Kidney (tissue), 14 donors: ENCODE results near the gene LPAR2. TPM values are rescaled to one million over a fixed set of nuclear protein-coding genes. Genes with fewer than 3 reads are reported as not detected.

Experiments
- DNase-seq, 5 donors: peaks; one replicate each; pipeline ENCODE4 v3.0.0-alpha.2; 2013 to 2020
- FAIRE-seq: peaks from 2 replicates; lab custom pipeline; 2012; peaks lifted over from hg19 to GRCh38; lab: Jason Lieb, UNC
- H3K27ac ChIP-seq, 2 donors: one replicate each; pipeline ENCODE4 v1.7.0; 2013; ENCODE audit warnings: low read depth in 2 of 2, low read length in 2 of 2, inconsistent platforms in 1 of 2
- H3K27me3 ChIP-seq: one replicate; pipeline ENCODE4 v1.7.1; 2013; ENCODE audit warnings: low read length, inconsistent platforms; ENCODE audit not compliant: control insufficient read depth, insufficient read depth
- H3K36me3 ChIP-seq, 3 donors: one replicate each; pipeline versions ENCODE4 v1.7.0 to v1.7.1; 2013; ENCODE audit warnings: low read length in 3 of 3, control low read depth in 1 of 3, inconsistent platforms in 1 of 3; ENCODE audit not compliant: insufficient read depth in 3 of 3, control insufficient read depth in 2 of 3
- H3K4me1 ChIP-seq, 3 donors: one replicate each; pipeline versions ENCODE4 v1.7.0 to v1.7.1; 2013; ENCODE audit warnings: low read length in 3 of 3, inconsistent platforms in 1 of 3, low read depth in 1 of 3; ENCODE audit not compliant: control insufficient read depth in 2 of 3, insufficient read depth in 2 of 3
- H3K4me3 ChIP-seq, 3 donors: one replicate each; pipeline versions ENCODE4 v1.7.0 to v1.8.1; 2013; ENCODE audit warnings: low read length in 3 of 3, control low read depth in 1 of 3, inconsistent platforms in 1 of 3
- H3K9ac ChIP-seq, 3 donors: one replicate each; pipeline versions ENCODE4 v1.7.0 to v1.7.1; 2013; ENCODE audit warnings: low read length in 3 of 3, control low read depth in 1 of 3, inconsistent platforms in 1 of 3
- H3K9me3 ChIP-seq, 3 donors: one replicate each; pipeline versions ENCODE4 v1.7.0 to v1.7.1; 2013; ENCODE audit warnings: low read length in 3 of 3, control low read depth in 1 of 3, inconsistent platforms in 1 of 3; ENCODE audit not compliant: control insufficient read depth in 2 of 3, insufficient read depth in 1 of 3
- intact Hi-C: fragments of 100-400 bp; cut with DNase I; formaldehyde crosslinking; loops from one replicate; pipeline ENCODE4 v1.11.1; 2022
- polyA plus RNA-seq: library from polyadenylated mRNA; stranded (reverse); fragments of 350-450 nt; fragmentation: Illumina TruSeq; extraction: RNeasy Lipid Tissue Mini Kit (QIAGEN cat#74804); gene quantifications from one replicate; pipeline ENCODE4 v1.2.3, GENCODE V29; 2014; ENCODE audit warnings: low read depth, low replicate concordance; ENCODE audit not compliant: insufficient read depth
- total RNA-seq: library from RNA; stranded (reverse); fragmentation: NEBNext Ultra II Directional; extraction: Animal tissue kit (Norgen Biotek cat#: 25700); gene quantifications from one replicate; pipeline ENCODE4 v1.2.1, GENCODE V29; 2021
- TF ChIP-seq, protein P1 (sequence below): IDR thresholded peaks from 3 replicates; pipeline ENCODE4 v1.5.1; 2012; ENCODE audit warnings: mild to moderate bottlenecking, moderate library complexity, borderline replicate concordance; ENCODE audit not compliant: insufficient read depth; ENCODE audit errors: extremely low read depth
- donor health status: control.
- donor health status: control.
- donor health status: control.
- donor health status: control.
- donor health status: control.
- donor health status: DM: yes; HTN: yes; CAD: no.
- donor health status: Normal renal cell carcinoma (clear cell type).

The LPAR2 gene
- total and polyA plus RNA-seq, 2 donors from 2014 or later = 5.6 to 10.4 TPM

DNA sequence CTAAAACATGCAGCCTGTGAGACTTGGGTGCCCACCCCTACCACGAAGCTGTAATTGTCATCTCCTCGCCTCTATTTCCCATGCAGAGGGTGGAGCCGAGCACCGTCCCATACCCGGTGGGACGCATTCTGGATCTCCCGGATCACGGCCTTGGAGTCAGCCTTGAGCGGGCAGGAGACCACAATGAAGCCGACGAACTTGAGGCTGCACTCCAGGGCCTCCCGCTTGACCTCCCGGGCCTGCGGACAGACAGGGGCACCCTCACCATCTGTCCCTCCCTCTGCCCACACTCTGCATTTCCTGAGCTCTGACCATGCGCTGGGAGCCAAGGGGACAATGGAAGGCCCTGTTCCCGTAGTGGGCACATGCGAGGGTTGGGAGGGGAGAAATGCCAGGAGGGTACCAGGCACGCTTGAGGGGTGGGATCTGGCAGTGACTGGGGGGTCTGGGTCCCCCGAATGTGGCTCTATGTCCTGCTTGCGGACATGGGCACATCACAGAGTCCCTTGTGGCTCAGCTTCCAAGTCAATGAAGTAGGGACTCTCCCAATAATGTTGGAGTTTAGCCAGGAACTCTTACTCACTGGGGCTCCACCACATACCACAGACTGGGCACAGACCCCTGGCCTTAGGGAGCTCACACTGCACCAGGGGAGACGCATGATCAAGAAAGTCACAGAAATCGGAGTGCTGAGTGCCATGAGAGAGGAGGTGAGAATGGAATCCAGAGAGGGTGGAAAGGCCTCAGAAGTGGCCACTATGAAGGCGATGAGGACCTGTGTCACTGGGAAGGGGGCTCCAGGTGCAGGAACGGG lies 24.7 kb upstream of the LPAR2 start:
- Histone ChIP-seq H3K9ac (no peak overlapping the region), H3K27me3 (no peaks in the 10 kb centered on the region), H3K4me1 (no peaks in the 10 kb centered on the region), H3K9me3 (no peaks in the 10 kb centered on the region), H3K4me3 (no peak overlapping the region), H3K36me3 (peaks cover 0 to 74% (median 43%) of the 10 kb centered on the region in 3 donors), H3K27ac (no peak overlapping the region)
- TF ChIP-seq, protein P1, sequence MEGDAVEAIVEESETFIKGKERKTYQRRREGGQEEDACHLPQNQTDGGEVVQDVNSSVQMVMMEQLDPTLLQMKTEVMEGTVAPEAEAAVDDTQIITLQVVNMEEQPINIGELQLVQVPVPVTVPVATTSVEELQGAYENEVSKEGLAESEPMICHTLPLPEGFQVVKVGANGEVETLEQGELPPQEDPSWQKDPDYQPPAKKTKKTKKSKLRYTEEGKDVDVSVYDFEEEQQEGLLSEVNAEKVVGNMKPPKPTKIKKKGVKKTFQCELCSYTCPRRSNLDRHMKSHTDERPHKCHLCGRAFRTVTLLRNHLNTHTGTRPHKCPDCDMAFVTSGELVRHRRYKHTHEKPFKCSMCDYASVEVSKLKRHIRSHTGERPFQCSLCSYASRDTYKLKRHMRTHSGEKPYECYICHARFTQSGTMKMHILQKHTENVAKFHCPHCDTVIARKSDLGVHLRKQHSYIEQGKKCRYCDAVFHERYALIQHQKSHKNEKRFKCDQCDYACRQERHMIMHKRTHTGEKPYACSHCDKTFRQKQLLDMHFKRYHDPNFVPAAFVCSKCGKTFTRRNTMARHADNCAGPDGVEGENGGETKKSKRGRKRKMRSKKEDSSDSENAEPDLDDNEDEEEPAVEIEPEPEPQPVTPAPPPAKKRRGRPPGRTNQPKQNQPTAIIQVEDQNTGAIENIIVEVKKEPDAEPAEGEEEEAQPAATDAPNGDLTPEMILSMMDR = no peak
- DNase-seq = no peak
- intact Hi-C loops = no loop called here
- FAIRE-seq = no peak

DNA sequence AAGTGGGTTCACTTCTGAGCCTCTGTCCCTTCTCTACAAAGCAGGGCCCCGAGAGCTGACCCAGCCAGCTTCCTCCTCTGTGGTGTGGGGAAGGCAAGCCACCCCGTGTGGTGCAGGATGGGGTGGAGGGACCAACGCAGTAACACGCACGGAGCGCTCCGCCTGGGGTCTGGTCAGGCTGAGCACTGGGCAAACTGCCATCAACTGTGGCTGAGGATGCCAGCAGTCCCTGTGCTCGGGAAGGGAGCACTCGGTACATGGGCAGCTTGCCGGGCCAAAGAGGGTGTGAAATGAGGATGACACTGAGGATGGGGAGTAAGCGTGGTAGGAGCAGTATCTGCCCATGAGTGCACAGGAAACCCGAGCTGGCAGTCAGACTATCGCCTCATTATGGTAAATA lies 23.1 kb upstream of the LPAR2 start:
- Histone ChIP-seq H3K4me3 (no peak overlapping the region), H3K27ac (no peak overlapping the region), H3K4me1 (no peaks in the 10 kb centered on the region), H3K9ac (no peak overlapping the region), H3K36me3 (peaks cover 0 to 70% (median 39%) of the 10 kb centered on the region in 3 donors), H3K9me3 (no peaks in the 10 kb centered on the region), H3K27me3 (no peaks in the 10 kb centered on the region)
- FAIRE-seq = no peak
- intact Hi-C loops = no loop called here
- TF ChIP-seq, protein P1 = no peak
- no peak for DNase-seq

GRCh38 chr19:19650331-19650730 lies 22.3 kb upstream of the LPAR2 start:
- peaks cover 0 to 63% (median 33%) of the 10 kb centered on the region in 3 donors for H3K36me3 ChIP-seq
- H3K4me3 ChIP-seq = no peak overlapping the region
- no peaks in the 10 kb centered on the region for H3K4me1 ChIP-seq
- DNase-seq = no peak
- no peaks in the 10 kb centered on the region for H3K9me3 ChIP-seq
- H3K27me3 ChIP-seq = no peaks in the 10 kb centered on the region
- no peak overlapping the region for H3K9ac ChIP-seq
- H3K27ac ChIP-seq = no peak overlapping the region
- intact Hi-C loops = no loop called here
- FAIRE-seq = no peak
- TF ChIP-seq, protein P1 = no peak
